Measurements from ENCODE around the gene PYDC2.

PYDC2 gene

GRCh38 chr3:191461113-191461595 lies at the start of gene PYDC2:
Gene PYDC2 (plus strand): TSS chr3:191461163. CDS start chr3:191461163, 0 bp downstream.
- DNase-seq (ENCODE audit: low read depth): no peak

GRCh38 chr3:191412759-191413158 lies 48.2 kb upstream of the PYDC2 start:
- no peak for DNase-seq (ENCODE audit: low read depth)

- no peak for DNase-seq (ENCODE audit: low read depth)
These were observed 46.7 kb upstream of the PYDC2 start for GRCh38 chr3:191414286-191414685.

DNA sequence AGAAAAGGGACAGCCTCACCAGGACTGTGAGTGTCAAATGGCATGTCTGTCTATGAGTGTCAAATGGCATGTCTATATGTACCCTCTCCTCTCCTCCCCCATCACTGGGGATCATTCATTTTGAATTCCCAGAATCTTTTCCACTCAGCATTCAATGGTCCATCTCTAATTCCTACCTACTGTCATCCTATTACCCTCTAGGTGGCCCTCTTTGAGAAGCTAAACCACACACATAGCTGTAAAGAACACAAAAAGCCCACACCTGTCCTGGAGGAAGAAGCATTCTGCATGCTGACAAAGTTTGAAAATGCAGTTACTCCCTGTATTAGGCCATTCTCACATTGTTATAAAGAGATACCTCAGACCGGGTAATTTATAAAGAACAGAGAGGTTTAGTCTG lies 46.2 kb upstream of the PYDC2 start:
- no peak for DNase-seq (ENCODE audit: low read depth)

DNA sequence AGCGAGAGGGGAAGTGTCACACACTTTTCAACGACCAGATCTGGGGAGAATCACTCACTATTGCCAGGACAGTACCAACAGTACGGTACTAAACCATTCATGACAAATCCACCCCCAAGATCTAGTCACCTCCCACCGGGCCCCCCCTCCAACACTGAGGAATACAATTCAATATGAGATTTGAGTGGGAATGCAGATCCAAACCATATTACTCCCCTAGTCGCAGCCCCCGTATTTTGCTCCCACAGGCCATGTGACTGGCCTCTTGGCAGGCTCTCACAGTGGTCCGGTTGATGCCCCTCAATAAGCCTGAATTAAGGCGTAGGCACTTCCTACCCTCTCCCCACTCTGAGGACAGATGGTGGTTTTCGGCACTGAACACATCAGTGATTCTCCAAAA lies 45.4 kb upstream of the PYDC2 start:
- no peak for DNase-seq (ENCODE audit: low read depth)

GRCh38 chr3:191417457-191417729 lies 43.6 kb upstream of the PYDC2 start:
- no peak for DNase-seq (ENCODE audit: low read depth)

- DNase-seq (ENCODE audit: low read depth): no peak
These were observed 40.2 kb upstream of the PYDC2 start for GRCh38 chr3:191420771-191421170.

DNA sequence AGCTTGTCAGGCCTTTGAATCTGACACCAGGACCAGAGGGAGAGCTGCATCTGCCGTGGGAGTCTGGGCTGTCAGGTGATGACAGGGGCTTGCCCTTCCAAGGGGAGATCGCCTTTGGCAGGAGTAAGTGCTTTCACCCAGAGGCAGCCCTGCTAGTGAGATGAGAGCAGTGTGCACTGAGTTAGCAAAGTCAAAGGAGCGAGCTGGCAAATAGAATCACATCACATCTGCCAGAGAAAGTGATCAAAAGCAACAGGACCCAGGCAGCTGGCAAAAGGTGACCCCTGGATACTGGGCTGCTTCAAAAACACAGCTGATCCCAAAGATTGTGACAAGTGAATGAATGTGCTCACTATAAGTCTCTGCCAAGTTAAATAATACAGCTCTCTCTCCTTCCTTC lies 36.1 kb upstream of the PYDC2 start:
- no peak for DNase-seq (ENCODE audit: low read depth)

DNA sequence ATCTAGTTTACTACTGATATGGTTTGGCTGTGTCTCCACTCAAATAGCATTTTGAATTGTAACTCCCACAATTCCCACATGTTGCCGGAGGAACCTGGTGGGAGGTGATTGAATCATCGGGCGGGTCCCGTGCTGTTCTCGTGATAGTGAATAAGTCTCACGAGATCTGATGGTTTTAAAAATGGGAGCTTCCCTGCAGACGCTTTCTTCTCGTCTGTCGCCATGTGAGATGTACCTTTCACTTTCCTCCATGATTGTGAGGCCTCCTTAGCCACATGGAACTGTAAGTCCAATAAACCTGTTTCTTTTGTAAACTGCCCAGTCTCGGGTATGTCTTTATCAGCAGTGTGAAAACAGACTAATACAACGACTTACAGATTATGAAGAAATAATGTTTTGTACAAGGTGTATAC lies 35.6 kb upstream of the PYDC2 start:
- DNase-seq (ENCODE audit: low read depth): no peak

GRCh38 chr3:191426311-191426710 lies 34.7 kb upstream of the PYDC2 start:
- no peak for DNase-seq (ENCODE audit: low read depth)

DNA sequence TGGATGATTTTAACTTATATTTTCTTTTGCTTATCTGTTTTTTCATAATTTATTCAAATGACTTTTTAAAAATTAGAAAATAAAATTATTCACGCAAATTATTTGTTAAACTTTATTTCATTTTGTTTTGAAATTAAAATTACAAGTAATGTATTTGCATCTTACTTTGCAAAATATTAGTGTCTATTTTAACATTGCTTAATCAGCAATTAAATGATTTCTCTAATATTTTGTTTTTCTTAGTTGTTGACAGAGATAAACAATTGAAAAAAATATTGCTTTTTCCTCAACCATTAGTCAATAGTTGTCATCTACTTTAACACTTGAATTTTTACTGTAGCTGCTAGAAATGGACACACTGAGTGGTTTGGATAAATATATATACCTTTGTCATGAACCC lies 32.8 kb upstream of the PYDC2 start:
- no peak for DNase-seq (ENCODE audit: low read depth)

- no peak for DNase-seq (ENCODE audit: low read depth)
These were observed 30.9 kb upstream of the PYDC2 start for GRCh38 chr3:191430103-191430502.

- DNase-seq (ENCODE audit: low read depth): no peak
These were observed 29.7 kb upstream of the PYDC2 start for GRCh38 chr3:191431160-191431822.

- DNase-seq (ENCODE audit: low read depth): no peak
These were observed 28.8 kb upstream of the PYDC2 start for GRCh38 chr3:191432162-191432561.

GRCh38 chr3:191434024-191434423 lies 26.9 kb upstream of the PYDC2 start:
- DNase-seq (ENCODE audit: low read depth): no peak

DNA sequence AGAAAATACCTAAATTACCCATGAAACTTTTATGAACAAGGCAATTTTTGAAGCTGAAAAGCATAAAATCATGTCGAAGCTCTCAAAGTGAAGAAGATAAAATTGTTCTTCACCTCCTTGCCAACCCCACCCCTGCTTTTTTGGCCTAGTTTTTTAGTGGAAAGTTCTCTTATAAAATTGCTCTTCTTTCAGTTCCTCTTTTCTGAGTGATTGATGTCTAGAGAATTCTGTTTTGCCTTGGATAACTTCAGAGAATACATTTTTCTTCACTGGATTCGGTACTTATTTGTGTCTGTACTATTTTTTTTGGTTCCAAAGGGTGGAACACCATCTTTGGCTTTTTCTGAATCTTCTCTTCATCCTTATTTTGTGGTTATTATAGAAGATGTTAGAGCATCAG lies 25.0 kb upstream of the PYDC2 start:
- DNase-seq (ENCODE audit: low read depth): no peak

GRCh38 chr3:191438150-191438814 lies 22.7 kb upstream of the PYDC2 start:
- DNase-seq (ENCODE audit: low read depth): no peak

DNA sequence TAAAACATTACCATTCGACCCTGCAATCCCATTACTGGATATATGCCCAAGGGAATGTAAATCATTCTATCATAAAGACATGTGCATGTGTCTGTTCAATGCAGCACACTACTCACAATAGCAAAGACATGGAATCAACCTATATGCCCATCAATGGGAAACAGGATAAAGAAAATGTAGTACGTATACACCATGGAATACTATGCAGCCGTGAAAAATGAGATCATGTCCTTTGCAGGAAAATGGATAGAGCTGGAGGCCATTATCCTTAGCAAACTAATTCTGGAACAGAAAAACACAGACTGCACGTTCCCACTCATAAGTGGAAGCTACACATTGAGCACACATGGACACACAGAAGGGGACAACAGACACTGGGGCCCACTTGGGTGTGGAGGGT lies 20.4 kb upstream of the PYDC2 start:
- DNase-seq (ENCODE audit: low read depth): no peak

DNA sequence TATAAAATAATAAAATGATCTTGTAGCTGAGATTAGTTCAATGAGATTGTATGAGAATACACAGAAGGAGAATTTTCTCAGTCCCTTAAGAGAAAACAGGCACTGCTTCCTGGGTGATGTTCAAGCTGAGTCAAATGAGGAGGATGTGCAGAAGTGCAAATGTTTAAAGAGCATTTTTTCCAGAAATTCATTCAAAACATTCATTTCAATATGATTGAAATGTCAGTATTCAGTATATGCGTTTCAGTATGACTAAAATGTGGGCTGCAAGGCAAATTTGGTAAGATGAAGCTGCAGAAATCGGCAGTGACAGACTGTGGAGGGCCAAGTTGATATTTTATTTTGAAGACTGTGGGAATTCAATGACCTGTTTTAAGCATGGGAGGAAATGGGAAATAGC lies 19.3 kb upstream of the PYDC2 start:
- DNase-seq (ENCODE audit: low read depth): no peak

DNA sequence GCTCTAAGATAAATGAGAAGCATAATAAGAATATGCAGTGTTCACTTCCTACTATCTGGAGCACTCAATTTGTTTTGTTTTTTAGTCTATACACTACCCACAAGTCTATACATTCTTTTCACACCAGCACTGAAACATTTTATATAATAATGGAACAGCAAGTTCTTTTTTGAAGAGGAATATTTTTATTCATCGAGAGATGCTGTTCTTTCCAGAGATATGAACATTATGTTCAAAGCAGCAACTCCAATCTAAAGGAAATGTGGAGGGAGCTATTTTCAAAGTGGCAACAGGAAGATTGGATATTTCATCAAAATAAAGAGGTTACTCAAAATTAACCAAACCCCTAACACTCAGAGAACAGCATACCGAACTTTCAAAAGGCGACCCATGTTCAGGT lies 16.4 kb upstream of the PYDC2 start:
- no peak for DNase-seq (ENCODE audit: low read depth)

GRCh38 chr3:191449256-191449655 lies 11.7 kb upstream of the PYDC2 start:
- DNase-seq (ENCODE audit: low read depth): no peak

GRCh38 chr3:191455257-191455952 lies 5.6 kb upstream of the PYDC2 start:
- DNase-seq (ENCODE audit: low read depth): no peak

GRCh38 chr3:191460360-191460759 lies 603 bp upstream of the PYDC2 start:
- DNase-seq (ENCODE audit: low read depth): no peak

GRCh38 chr3:191470080-191470479 lies 9.1 kb downstream of the PYDC2 start:
- no peak for DNase-seq (ENCODE audit: low read depth)

Measured in activated T-helper 9 cell treated with anti-CD3 and anti-CD28 coated beads, Interleukin-2, amount 50 U/mL, for 16 hours (primary cell).